SIG-M5 treated with dmso at 0.1 percent for 504 hours (cell line): ENCODE data around the gene TRPV3.

ENCODE experiments used
- DNase-seq: peaks from one replicate; lab custom pipeline; 2025; ENCODE audit not compliant: unreplicated experiment; lab: John Stamatoyannopoulos, UW

Gene TRPV3

GRCh38 chr17:3547628-3548027 lies 10.0 kb downstream of the TRPV3 start:
- DNase-seq: no peak

GRCh38 chr17:3546997-3547396 lies 10.6 kb downstream of the TRPV3 start:
- DNase-seq: no peak

- no peak for DNase-seq
Measured at GRCh38 chr17:3546521-3546920, 11.1 kb downstream of the TRPV3 start.

GRCh38 chr17:3545151-3545550 lies 12.5 kb downstream of the TRPV3 start:
- no peak for DNase-seq

- DNase-seq: no peak
Measured at GRCh38 chr17:3544365-3544764, 13.2 kb downstream of the TRPV3 start.

GRCh38 chr17:3543453-3543852 lies 14.2 kb downstream of the TRPV3 start:
- no peak for DNase-seq

- no peak for DNase-seq
Measured at GRCh38 chr17:3542410-3543088, 15.1 kb downstream of the TRPV3 start.

- no peak for DNase-seq
Measured at GRCh38 chr17:3539881-3540540, 17.6 kb downstream of the TRPV3 start.

- no peak for DNase-seq
Measured at GRCh38 chr17:3536716-3537115, 20.9 kb downstream of the TRPV3 start.

GRCh38 chr17:3535253-3535995 lies 22.2 kb downstream of the TRPV3 start:
- no peak for DNase-seq

GRCh38 chr17:3534881-3535252 lies 22.7 kb downstream of the TRPV3 start:
- no peak for DNase-seq

- DNase-seq: no peak
Measured at GRCh38 chr17:3533752-3534151, 23.9 kb downstream of the TRPV3 start.

- DNase-seq: no peak
Measured at GRCh38 chr17:3532859-3533142, 24.8 kb downstream of the TRPV3 start.

GRCh38 chr17:3532106-3532858 lies 25.3 kb downstream of the TRPV3 start:
- no peak for DNase-seq

GRCh38 chr17:3531266-3532101 lies 26.1 kb downstream of the TRPV3 start:
- DNase-seq: no peak

GRCh38 chr17:3529817-3530741 lies 27.5 kb downstream of the TRPV3 start:
- no peak for DNase-seq

GRCh38 chr17:3528880-3529511 lies 28.6 kb downstream of the TRPV3 start:
- DNase-seq: no peak

GRCh38 chr17:3528403-3528851 lies 29.2 kb downstream of the TRPV3 start:
- DNase-seq: no peak

GRCh38 chr17:3527896-3528295 lies 29.7 kb downstream of the TRPV3 start:
- DNase-seq: no peak
